Right kidney (tissue), 1 donor: Measurements from ENCODE around the gene PGS1.
"Not testable (repeated sequence)": the region's sequence is repeated elsewhere in the genome, so short reads cannot be mapped to it uniquely, and the experiment has no call there.

Experiments used
- DNase-seq: peaks from one replicate; pipeline ENCODE4 v3.0.0-alpha.2; 2016

Gene PGS1

GRCh38 chr17:78448356-78448993 lies 70.0 kb downstream of the PGS1 start:
- DNase-seq: no peak

GRCh38 chr17:78449983-78450595 lies 71.6 kb downstream of the PGS1 start:
- no peak for DNase-seq

GRCh38 chr17:78450696-78451345 lies 72.4 kb downstream of the PGS1 start:
- DNase-seq: no peak

GRCh38 chr17:78451753-78452152 lies 73.3 kb downstream of the PGS1 start:
- no peak for DNase-seq

- DNase-seq: no peak
These were observed 75.9 kb downstream of the PGS1 start for GRCh38 chr17:78454346-78454745.

- DNase-seq: no peak
These were observed 79.6 kb downstream of the PGS1 start for GRCh38 chr17:78458091-78458490.

- DNase-seq: no peak
These were observed 80.4 kb downstream of the PGS1 start for GRCh38 chr17:78458736-78459335.

GRCh38 chr17:78459696-78460095 lies 81.2 kb downstream of the PGS1 start:
- DNase-seq: no peak

- no peak for DNase-seq
These were observed 81.8 kb downstream of the PGS1 start for GRCh38 chr17:78460176-78460675.

- no peak for DNase-seq
These were observed 82.7 kb downstream of the PGS1 start for GRCh38 chr17:78460951-78461798.

GRCh38 chr17:78461799-78462053 lies 83.3 kb downstream of the PGS1 start:
- DNase-seq: no peak

- DNase-seq: no peak
These were observed 83.7 kb downstream of the PGS1 start for GRCh38 chr17:78462148-78462547.

- not testable (repeated sequence) for DNase-seq
These were observed 87.8 kb downstream of the PGS1 start for GRCh38 chr17:78466109-78466785.

- DNase-seq: no peak
These were observed 88.6 kb downstream of the PGS1 start for GRCh38 chr17:78466786-78467715.

GRCh38 chr17:78468366-78468765 lies 89.9 kb downstream of the PGS1 start:
- DNase-seq: no peak

GRCh38 chr17:78469443-78469842 lies 91.0 kb downstream of the PGS1 start:
- no peak for DNase-seq

GRCh38 chr17:78471635-78472034 lies 93.2 kb downstream of the PGS1 start:
- DNase-seq: no peak

- no peak for DNase-seq
These were observed 93.8 kb downstream of the PGS1 start for GRCh38 chr17:78472035-78472905.

- DNase-seq: no peak
These were observed 95.6 kb downstream of the PGS1 start for GRCh38 chr17:78473951-78474613.
